GM12878 (cell line): Measurements from ENCODE around the gene POU2F3. TPM values are rescaled to one million over a fixed set of nuclear protein-coding genes. Genes with fewer than 3 reads are reported as not detected.

Source experiments
- ATAC-seq: fragments of 200-7000 bp; cut with Tn5 transposase; 3 replicates; pipeline ENCODE4 v1.9.1; 2020; ENCODE audit warnings: mild to moderate bottlenecking, moderate library complexity
- BruUV-seq: library from RNA; stranded (reverse); fragments of 400-500 nt; replicated peaks from 2 replicates; lab custom pipeline; 2021; lab: Mats Ljungman, UMichigan
- CTCF ChIA-PET: fragments of 300-600 bp; sonication (Branson Sonifier 250); formaldehyde crosslinking; extraction: SDS; loops from one replicate; lab custom pipeline; 2021; ENCODE audit warnings: inconsistent platforms; lab: Yijun Ruan, JAX
- POLR2A ChIA-PET: fragments of 350-600 bp; formaldehyde crosslinking; extraction: SDS; loops from one replicate; lab custom pipeline; 2021; ENCODE audit warnings: inconsistent platforms; lab: Charles Lee
- RAD21 ChIA-PET: fragments of 300-600 bp; sonication (Branson Sonifier 250); formaldehyde crosslinking; loops from one replicate; lab custom pipeline; 2023; ENCODE audit warnings: antibody characterized with exemption; ENCODE audit not compliant: unreplicated experiment; lab: Charles Lee
- SMC1A ChIA-PET: fragments of 300-600 bp; sonication (Branson Sonifier 250); formaldehyde crosslinking; loops from one replicate; lab custom pipeline; 2023; ENCODE audit not compliant: unreplicated experiment, uncharacterized antibody; lab: Charles Lee
- DNase-seq: peaks from one replicate; pipeline ENCODE4 v3.0.0-alpha.2; 2011; ENCODE audit warnings: low read depth, low spot score
- FAIRE-seq: peaks from 3 replicates; lab custom pipeline; 2011; peaks lifted over from hg19 to GRCh38; lab: Jason Lieb, UNC
- H2AFZ ChIP-seq: 2 replicates; pipeline ENCODE4 v1.6.0; 2011; ENCODE audit warnings: low read depth, low read length, control low read depth; ENCODE audit not compliant: control insufficient read depth
- H3K27ac ChIP-seq: 2 replicates; pipeline ENCODE4 v1.5.1; 2011; ENCODE audit warnings: control low read depth; ENCODE audit not compliant: control insufficient read depth, insufficient read depth
- H3K27me3 ChIP-seq, 2 experiments: replicated peaks in 1 of 2; 2 replicates each; pipeline versions ENCODE4 v1.6.0 to v1.6.1; 2011; ENCODE audit warnings: low read length in 1 of 2; ENCODE audit not compliant: control insufficient read depth in 2 of 2, insufficient read depth in 2 of 2
- H3K36me3 ChIP-seq, 2 experiments: 2 replicates each; pipeline ENCODE4 v1.5.1; 2011; ENCODE audit warnings: low read length in 1 of 2; ENCODE audit not compliant: control insufficient read depth in 2 of 2, insufficient read depth in 2 of 2
- H3K4me1 ChIP-seq: 2 replicates; pipeline ENCODE4 v1.6.1; 2011; ENCODE audit warnings: mild to moderate bottlenecking, low read length, moderate library complexity, mixed read lengths; ENCODE audit not compliant: control insufficient read depth, insufficient read depth
- H3K4me2 ChIP-seq: 2 replicates; pipeline ENCODE4 v1.6.0; 2011; ENCODE audit warnings: control low read depth; ENCODE audit not compliant: control insufficient read depth, insufficient read depth
- H3K4me3 ChIP-seq: fragments of 200-600 bp; sonication (generic); 2 replicates; pipeline ENCODE4 v1.5.1; 2016
- H3K79me2 ChIP-seq: 2 replicates; pipeline ENCODE4 v1.6.0; 2011; ENCODE audit warnings: low read length; ENCODE audit not compliant: control insufficient read depth, insufficient read depth
- H3K9ac ChIP-seq: 2 replicates; pipeline ENCODE4 v1.8.0; 2011; ENCODE audit warnings: low read length, control low read depth, mixed read lengths; ENCODE audit not compliant: control insufficient read depth, insufficient read depth
- H3K9me3 ChIP-seq: replicated peaks from 3 replicates; pipeline ENCODE4 v1.5.1; 2011; ENCODE audit warnings: mild to moderate bottlenecking, low read length; ENCODE audit not compliant: control insufficient read depth, insufficient read depth
- H4K20me1 ChIP-seq: 2 replicates; pipeline ENCODE4 v1.6.0; 2011; ENCODE audit not compliant: control insufficient read depth, insufficient read depth
- ATF3 ChIP-seq: IDR thresholded peaks from 2 replicates; pipeline ENCODE4 v1.6.1; 2011; ENCODE audit warnings: low read depth, mild to moderate bottlenecking, low read length, moderate library complexity, borderline replicate concordance; ENCODE audit errors: extremely low read depth
- CREB1 ChIP-seq: IDR thresholded peaks from 2 replicates; pipeline ENCODE4 v1.6.1; 2012; ENCODE audit warnings: low read depth, mild to moderate bottlenecking, inconsistent platforms
- CREM ChIP-seq: IDR thresholded peaks from 2 replicates; pipeline ENCODE4 v1.6.1; 2014; ENCODE audit warnings: antibody characterized with exemption, low read depth
- CTCF ChIP-seq, 3 experiments: IDR thresholded peaks in 2 of 3; conservative IDR thresholded peaks in 1 of 3; 2 replicates each; pipeline ENCODE4 v1.5.1; 2011; ENCODE audit warnings: low read depth in 3 of 3, low read length in 3 of 3, mild to moderate bottlenecking in 3 of 3, control low read depth in 2 of 3, moderate library complexity in 2 of 3, inconsistent platforms in 1 of 3, mixed read lengths in 1 of 3; ENCODE audit not compliant: control insufficient read depth in 2 of 3, insufficient read depth in 1 of 3; ENCODE audit errors: extremely low read depth in 1 of 3
- ELK1 ChIP-seq: IDR thresholded peaks from 2 replicates; pipeline ENCODE4 v1.6.1; 2012; ENCODE audit warnings: low read depth, low read length, improper control_type of control experiment
- MTA2 ChIP-seq: fragments of 450-650 bp; IDR thresholded peaks from 2 replicates; pipeline ENCODE4 v1.6.1; 2016; ENCODE audit warnings: low read depth, mild to moderate bottlenecking, moderate library complexity
- MYB ChIP-seq: fragments of 150-350 bp; IDR thresholded peaks from 2 replicates; pipeline ENCODE4 v1.6.1; 2014; ENCODE audit warnings: mild to moderate bottlenecking, low read depth, low read length, borderline replicate concordance
- NR2C2 ChIP-seq: IDR thresholded peaks from 2 replicates; pipeline ENCODE4 v1.6.1; 2011; ENCODE audit warnings: borderline replicate concordance, low read depth; ENCODE audit not compliant: control insufficient read depth, insufficient read length
- NRF1 ChIP-seq: conservative IDR thresholded peaks from 2 replicates; pipeline ENCODE4 v1.6.1; 2011; ENCODE audit warnings: mild to moderate bottlenecking, low read depth, low read length, improper control_type of control experiment
- POU2F2 ChIP-seq: IDR thresholded peaks from 3 replicates; pipeline ENCODE4 v1.6.1; 2011; ENCODE audit warnings: low read depth, mild to moderate bottlenecking, low read length, borderline replicate concordance
- RAD21 ChIP-seq: IDR thresholded peaks from 2 replicates; pipeline ENCODE4 v1.6.1; 2011; ENCODE audit warnings: mild to moderate bottlenecking, low read depth, low read length, moderate library complexity; ENCODE audit not compliant: insufficient read depth
- RAD51 ChIP-seq: fragments of 450-650 bp; IDR thresholded peaks from 2 replicates; pipeline ENCODE4 v1.6.1; 2016; ENCODE audit warnings: moderate library complexity, mild to moderate bottlenecking, inconsistent platforms
- RB1 ChIP-seq: fragments of 450-650 bp; formaldehyde crosslinking; IDR thresholded peaks from 2 replicates; pipeline ENCODE4 v1.6.1; 2017; ENCODE audit warnings: mild to moderate bottlenecking, borderline replicate concordance
- SP1 ChIP-seq: IDR thresholded peaks from one replicate; pipeline ENCODE4 v1.6.1; 2011; ENCODE audit warnings: low read depth, low read length
- SUPT20H ChIP-seq: IDR thresholded peaks from 2 replicates; pipeline ENCODE4 v1.6.1; 2011; ENCODE audit warnings: low read depth, mild to moderate bottlenecking, low read length, moderate library complexity, borderline replicate concordance; ENCODE audit not compliant: control insufficient read depth
- SUZ12 ChIP-seq: fragments of 200-600 bp; sonication (generic); IDR thresholded peaks from one replicate; pipeline ENCODE4 v1.6.1; 2018; ENCODE audit warnings: antibody characterized with exemption, mild to moderate bottlenecking; ENCODE audit not compliant: unreplicated experiment
- ZBTB33 ChIP-seq: fragments of 450-650 bp; IDR thresholded peaks from 2 replicates; pipeline ENCODE4 v1.6.1; 2017; ENCODE audit warnings: mild to moderate bottlenecking
- ZNF24 ChIP-seq: fragments of 450-650 bp; IDR thresholded peaks from 2 replicates; pipeline ENCODE4 v1.6.1; 2017; ENCODE audit warnings: antibody characterized with exemption, mild to moderate bottlenecking
- WGBS: methylation state at CpG from one replicate; pipeline ENCODE4 v1.1.6; 2016; ENCODE audit warnings: low lambda C conversion rate; ENCODE audit not compliant: insufficient replicate concordance, insufficient coverage; ENCODE audit errors: missing lambda C conversion rate; 5-methylcytosine and 5-hydroxymethylcytosine counted together
- in situ Hi-C: fragments of 300-500 bp; cut with MboI; formaldehyde crosslinking; loops from 9 replicates; pipeline ENCODE4 v1.14.3; 2018; ENCODE audit warnings: mixed read lengths
- intact Hi-C: fragments of 100-400 bp; cut with micrococcal nuclease; formaldehyde crosslinking; loops from one replicate; pipeline ENCODE4 v1.14.2; 2022; ENCODE audit not compliant: unreplicated experiment
- polyA plus RNA-seq, 11 experiments: library from polyadenylated mRNA; depleted of rRNA in 4 of 11; unstranded in 6 of 11; stranded (reverse) in 5 of 11; fragments of >200 nt; fragmentation: Nextera tagmentation in 4 of 11; fragmentation: Illumina TruSeq in 1 of 11; extraction: Ambion mirVana in 4 of 11; extraction: Trizol in 1 of 11; gene quantifications; 1 replicate in 1 of 11; 2 replicates in 10 of 11; pipeline versions ENCODE4 v1.2.1 to v1.2.3, GENCODE V29; 2011 to 2016; ENCODE audit warnings: inconsistent platforms in 2 of 11, missing spikeins in 2 of 11, low read depth in 1 of 11
- total RNA-seq, 4 experiments: library from RNA; depleted of rRNA in 3 of 4; stranded (reverse); fragments of >200 nt in 3 of 4; fragmentation: Illumina TruSeq in 1 of 4; extraction: Trizol in 1 of 4; gene quantifications; 2 replicates each; pipeline versions ENCODE4 v1.2.1 to v1.2.3, GENCODE V29; 2013 to 2021

Gene POU2F3
- total and polyA plus RNA-seq, 10 of the 15 experiments (the other 5 are each of a cell fraction or from before 2014, with no cell fraction given), result 0.09 to 4.4 (median 0.33) TPM

- BruUV-seq, result no TSS peak
- peak; percentile 99 for FAIRE-seq
- ChIA-PET RAD21 (interaction anchor here (0.8 to 13.5 kb wide), 14 partner anchors 9 to 716 kb away, joined by 3 to 348 read pairs (median 4); no protein-coding TSS in a partner anchor), CTCF (interaction anchor here (0.5 to 18.4 kb wide), 18 partner anchors 10 to 1933 kb away, joined by 3 to 783 read pairs (median 4); no protein-coding TSS in a partner anchor), SMC1A (interaction anchor here (1.1 to 11.4 kb wide), 7 partner anchors 13 to 99 kb away, joined by 3 to 372 read pairs (median 8); no protein-coding TSS in a partner anchor), POLR2A (interaction anchor here (0.9 to 2.0 kb wide), 4 partner anchors 13 to 68 kb away, joined by 3 to 12 read pairs (median 4); no protein-coding TSS in a partner anchor)
- Histone ChIP-seq H2AFZ (no peak overlapping the region), H4K20me1 (no peaks in the 10 kb centered on the region), H3K4me3 (no peak overlapping the region), H3K27ac (no peak overlapping the region), H3K36me3 (no peaks in the 10 kb centered on the region), H3K4me2 (no peak overlapping the region), H3K27me3 (peaks cover 7 to 8% of the 10 kb centered on the region in 2 experiments), H3K4me1 (peaks cover 3% of the 10 kb centered on the region; the same call in 1 of the 2 replicates), H3K79me2 (no peaks in the 10 kb centered on the region), H3K9ac (no peak overlapping the region), H3K9me3 (no peaks in the 10 kb centered on the region; the same call in 2 of the 3 replicates)
- peak; percentile 95 for ATAC-seq
- WGBS, result 0% methylated on average over 8 of the region's 8 CpGs
- in situ Hi-C loops (no loop called here), intact Hi-C loops (loop anchor here (1.0 kb wide), 1 partner anchor 68 kb away; no protein-coding TSS in a partner anchor)
- no peak for DNase-seq
- TF ChIP-seq SUZ12 (no peak), CREM (no peak), ELK1 (no peak), MTA2 (no peak), CREB1 (no peak), RAD21 (peak; percentile 98), MYB (no peak), RAD51 (no peak), RB1 (no peak), ZBTB33 (no peak), NR2C2 (no peak), POU2F2 (0 out of 3 replicates have a peak, but pooled peaks have one; percentile 10), SP1 (no peak), NRF1 (no peak), ATF3 (no peak), SUPT20H (no peak), ZNF24 (no peak), CTCF (IDR thresholded peaks at IDR 0.05 in 2 of 3, conservative IDR thresholded peaks at IDR 0.05 in 1 of 3; ENCODE audit: control insufficient read depth in 2 of 3, extremely low read depth in 1 of 3, insufficient read depth in 1 of 3, low read depth in 3 of 3, low read length in 3 of 3) (peak; percentile 89 to 98 (median 95); a peak in 5 of 6 replicates)
Measured at GRCh38 chr11:120235024-120235628, 4.8 kb upstream of the POU2F3 start.
